GM23338 (cell line): Measurements from ENCODE around the gene ZNF674. TPM values are rescaled to one million over a fixed set of nuclear protein-coding genes. Genes with fewer than 3 reads are reported as not detected.

Experiments
- ATAC-seq: fragments of 200-7000 bp; cut with Tn5 transposase; 3 replicates; pipeline ENCODE4 v1.9.1; 2020
- DNase-seq: peaks from one replicate; pipeline ENCODE4 v3.0.0-alpha.2; 2015; ENCODE audit warnings: low spot score
- H2AFZ ChIP-seq: fragments of 200-600 bp; sonication (generic); 2 replicates; pipeline ENCODE4 v1.8.0; 2016; ENCODE audit warnings: antibody characterized with exemption, mild to moderate bottlenecking, moderate library complexity
- H3F3A ChIP-seq: fragments of 200-600 bp; sonication (generic); replicated peaks from 2 replicates; pipeline ENCODE4 v1.8.0; 2017; ENCODE audit warnings: antibody characterized with exemption, mixed run types, low read depth
- H3K27ac ChIP-seq: fragments of 200-600 bp; sonication (generic); 2 replicates; pipeline ENCODE4 v1.6.1; 2016; ENCODE audit warnings: low read depth
- H3K27me3 ChIP-seq: fragments of 200-600 bp; sonication (generic); 2 replicates; pipeline ENCODE4 v1.8.0; 2016; ENCODE audit warnings: mild to moderate bottlenecking, mixed run types, moderate library complexity; ENCODE audit not compliant: insufficient read depth
- H3K36me3 ChIP-seq: fragments of 200-600 bp; sonication (generic); 2 replicates; pipeline ENCODE4 v1.8.0; 2016; ENCODE audit warnings: mild to moderate bottlenecking; ENCODE audit not compliant: insufficient read depth
- H3K4me1 ChIP-seq: fragments of 200-600 bp; sonication (generic); 2 replicates; pipeline ENCODE4 v1.8.0; 2016; ENCODE audit warnings: mild to moderate bottlenecking, moderate library complexity; ENCODE audit not compliant: insufficient read depth
- H3K4me2 ChIP-seq: fragments of 200-600 bp; sonication (generic); 2 replicates; pipeline ENCODE4 v1.7.1; 2017; ENCODE audit warnings: mixed run types
- H3K4me3 ChIP-seq: fragments of 200-600 bp; sonication (generic); 2 replicates; pipeline ENCODE4 v1.6.1; 2016; ENCODE audit warnings: mixed run types
- H3K79me2 ChIP-seq: fragments of 200-600 bp; sonication (generic); replicated peaks from 2 replicates; pipeline ENCODE4 v1.8.0; 2017; ENCODE audit warnings: mild to moderate bottlenecking; ENCODE audit not compliant: insufficient read depth
- H3K9me2 ChIP-seq: fragments of 200-600 bp; sonication (generic); 2 replicates; pipeline ENCODE4 v1.8.0; 2017; ENCODE audit not compliant: insufficient read depth
- H4K20me1 ChIP-seq: fragments of 200-600 bp; sonication (generic); replicated peaks from 2 replicates; pipeline ENCODE4 v1.8.0; 2017; ENCODE audit warnings: mild to moderate bottlenecking; ENCODE audit not compliant: insufficient read depth
- H3K27ac Mint-ChIP-seq: 2 replicates; pipeline ENCODE4 v1.8.0; 2020; ENCODE audit warnings: inconsistent platforms, mild to moderate bottlenecking, moderate library complexity, mixed read lengths
- H3K27me3 Mint-ChIP-seq: 3 replicates; pipeline ENCODE4 v1.8.0; 2022; ENCODE audit warnings: low read depth, mild to moderate bottlenecking, moderate library complexity, mixed read lengths, inconsistent platforms; ENCODE audit not compliant: insufficient read depth, poor library complexity
- H3K36me3 Mint-ChIP-seq: 3 replicates; pipeline ENCODE4 v1.8.0; 2021; ENCODE audit warnings: low read depth, mild to moderate bottlenecking, inconsistent platforms, moderate library complexity, mixed read lengths
- H3K4me1 Mint-ChIP-seq: 3 replicates; pipeline ENCODE4 v1.8.0; 2020; ENCODE audit warnings: mild to moderate bottlenecking, inconsistent platforms, mixed read lengths
- H3K4me3 Mint-ChIP-seq: 3 replicates; pipeline ENCODE4 v1.8.0; 2021; ENCODE audit warnings: moderate library complexity, mild to moderate bottlenecking, inconsistent platforms, mixed read lengths
- H3K9me3 Mint-ChIP-seq: 3 replicates; pipeline ENCODE4 v1.8.0; 2020; ENCODE audit warnings: moderate library complexity, mild to moderate bottlenecking, inconsistent platforms, mixed read lengths
- CREB1 ChIP-seq: fragments of 250-450 bp; sonication (Bioruptor Pico); IDR thresholded peaks from 2 replicates; pipeline ENCODE4 v1.5.0; 2020; ENCODE audit warnings: low read depth, mild to moderate bottlenecking, moderate library complexity
- CTCF ChIP-seq, 2 experiments: fragments of 200-600 bp in 1 of 2; sonication (generic) in 1 of 2; conservative IDR thresholded peaks; 2 replicates each; pipeline versions ENCODE4 v1.5.1 to v1.6.1; 2016 to 2017; ENCODE audit warnings: antibody characterized with exemption in 2 of 2, low read depth in 2 of 2, mild to moderate bottlenecking in 2 of 2, moderate library complexity in 1 of 2
- ETS1 ChIP-seq: IDR thresholded peaks from 2 replicates; pipeline ENCODE4 v1.6.1; 2016; ENCODE audit warnings: antibody characterized with exemption
- EZH2 ChIP-seq: fragments of 200-600 bp; sonication (generic); IDR thresholded peaks from one replicate; pipeline ENCODE4 v1.8.0; 2017; ENCODE audit warnings: antibody characterized with exemption, mild to moderate bottlenecking, low read depth; ENCODE audit not compliant: unreplicated experiment
- EZH2phosphoT487 ChIP-seq: fragments of 200-600 bp; sonication (generic); IDR thresholded peaks from one replicate; pipeline ENCODE4 v1.8.1; 2018; ENCODE audit warnings: antibody characterized with exemption; ENCODE audit not compliant: unreplicated experiment
- JUNB ChIP-seq: IDR thresholded peaks from one replicate; pipeline ENCODE4 v1.6.1; 2016; ENCODE audit warnings: antibody characterized with exemption; ENCODE audit not compliant: unreplicated experiment
- NANOG ChIP-seq: IDR thresholded peaks from 2 replicates; pipeline ENCODE4 v1.6.1; 2016; ENCODE audit warnings: antibody characterized with exemption, borderline replicate concordance
- POLR2AphosphoS5 ChIP-seq: IDR thresholded peaks from 2 replicates; pipeline ENCODE4 v1.6.1; 2016; ENCODE audit warnings: antibody characterized with exemption, low read depth
- REST ChIP-seq: IDR thresholded peaks from one replicate; pipeline ENCODE4 v1.6.1; 2018; ENCODE audit warnings: antibody characterized with exemption; ENCODE audit not compliant: unreplicated experiment
- STAT1 ChIP-seq: IDR thresholded peaks from one replicate; pipeline ENCODE4 v1.6.1; 2016; ENCODE audit warnings: antibody characterized with exemption; ENCODE audit not compliant: unreplicated experiment
- ZNF114 ChIP-seq: fragments of 250-450 bp; sonication (Bioruptor Pico); IDR thresholded peaks from 2 replicates; pipeline ENCODE4 v1.5.0; 2020; ENCODE audit warnings: mild to moderate bottlenecking, moderate library complexity
- ZNF331 ChIP-seq: fragments of 250-450 bp; sonication (Bioruptor Pico); IDR thresholded peaks from 2 replicates; pipeline ENCODE4 v1.5.0; 2020; ENCODE audit warnings: low read depth, mild to moderate bottlenecking, moderate library complexity
- ZNF462 ChIP-seq: fragments of 250-450 bp; sonication (Bioruptor Pico); IDR thresholded peaks from 2 replicates; pipeline ENCODE4 v1.5.0; 2020; ENCODE audit warnings: mild to moderate bottlenecking, moderate library complexity
- polyA plus RNA-seq: library from polyadenylated mRNA; unstranded; fragments of >200 nt; fragmentation: Nextera tagmentation; extraction: Ambion mirVana; gene quantifications from 2 replicates; pipeline ENCODE4 v1.2.1, GENCODE V29; 2016
- total RNA-seq: library from RNA; depleted of rRNA; stranded (reverse); fragments of >200 nt; shearing (Covaris generic); gene quantifications from 2 replicates; pipeline ENCODE4 v1.2.3, GENCODE V29; 2014

Gene ZNF674
- total and polyA plus RNA-seq, 2 experiments from 2014 or later = 3.0 to 5.5 TPM

GRCh38 chrX:46575991-46576392 is 30.8 kb upstream of the ZNF674 start:
- peak overlapping the region; percentile 73 for H3K4me3 ChIP-seq
- H2AFZ ChIP-seq = no peak overlapping the region
- H3K27me3 ChIP-seq = peaks cover 18% of the 10 kb centered on the region; the same call in 1 of the 2 replicates
- H3K4me2 ChIP-seq = peak overlapping the region; percentile 86
- H3K9me2 ChIP-seq = no peaks in the 10 kb centered on the region
- H3K79me2 ChIP-seq = peaks cover 54% of the 10 kb centered on the region
- H3K4me1 ChIP-seq = peaks cover 10% of the 10 kb centered on the region; the same call in 1 of the 2 replicates
- Mint-ChIP-seq H3K4me1 (peaks cover 32% of the 10 kb centered on the region), H3K27me3 (peaks cover 11% of the 10 kb centered on the region), H3K36me3 (peaks cover 19% of the 10 kb centered on the region), H3K4me3 (peak overlapping the region; percentile 89), H3K27ac (no peak overlapping the region), H3K9me3 (no peaks in the 10 kb centered on the region; the same call in 2 of the 3 replicates)
- H3K27ac ChIP-seq = no peak overlapping the region
- TF ChIP-seq STAT1 = no peak
- no peak for TF ChIP-seq REST
- TF ChIP-seq EZH2phosphoT487 = no peak
- no peak for TF ChIP-seq CTCF (conservative IDR thresholded peaks at IDR 0.05; ENCODE audit: low read depth in 2 of 2)
- TF ChIP-seq ZNF462 (CRISPR knock-in tag) = no peak
- TF ChIP-seq JUNB = no peak
- TF ChIP-seq CREB1 (CRISPR knock-in tag) = no peak
- no peak for TF ChIP-seq NANOG
- no peak for TF ChIP-seq ETS1
- no peak for TF ChIP-seq ZNF331 (CRISPR knock-in tag)
- TF ChIP-seq ZNF114 (CRISPR knock-in tag) = no peak
- TF ChIP-seq EZH2 = no peak
- TF ChIP-seq POLR2AphosphoS5 = no peak
- H3F3A ChIP-seq = no peaks in the 10 kb centered on the region
- no peaks in the 10 kb centered on the region for H4K20me1 ChIP-seq
- ATAC-seq (no peak), DNase-seq (peak; percentile 17)
- H3K36me3 ChIP-seq = no peaks in the 10 kb centered on the region
